ENCODE data around the gene PIK3R1. TPM values are rescaled to one million over a fixed set of nuclear protein-coding genes. Genes with fewer than 3 reads are reported as not detected.

Gene PIK3R1
- total RNA-seq, 1 donor from 2014 or later: 110 TPM

DNA sequence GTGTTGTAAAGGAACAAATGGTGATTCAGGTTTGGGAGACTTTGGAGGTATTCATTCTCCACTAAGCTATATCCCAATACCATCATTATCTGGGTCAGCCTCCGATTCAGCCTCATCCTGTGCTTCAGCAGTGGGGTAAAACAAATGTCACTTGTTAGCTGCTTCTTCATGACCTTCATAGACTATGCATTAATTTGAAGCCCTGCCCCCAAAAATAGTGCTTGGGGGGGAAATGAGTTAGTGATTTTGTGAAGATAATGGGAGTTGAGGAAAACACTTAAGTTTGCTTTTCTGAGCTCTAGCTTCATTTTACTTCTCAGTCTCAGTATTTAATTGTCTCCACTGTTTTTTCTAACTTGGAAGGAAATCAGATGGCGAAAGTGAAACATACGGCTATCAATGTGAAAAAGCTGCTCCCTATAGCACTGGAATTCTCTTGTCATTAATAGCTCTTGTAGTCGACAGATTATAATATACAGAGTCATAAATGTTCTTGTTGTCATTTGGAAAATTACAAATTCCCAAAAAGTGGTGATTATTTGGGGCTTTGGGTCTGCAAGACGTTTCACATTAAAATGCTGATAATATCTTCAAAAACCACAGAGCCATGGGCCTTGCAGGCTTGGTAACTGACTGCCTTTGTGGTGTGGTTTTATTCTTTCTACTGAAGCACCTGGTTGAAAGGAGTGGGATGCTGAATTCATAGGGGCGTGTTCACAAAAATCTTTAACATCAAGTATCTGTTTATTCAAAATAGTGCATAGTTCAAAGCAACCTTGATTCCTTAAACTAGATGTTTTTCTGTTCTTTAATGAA is 40.0 kb downstream of the PIK3R1 start:
- Mint-ChIP-seq H3K36me3 (peaks cover 13% of the 10 kb centered on the region), H3K27ac (no peak overlapping the region), H3K27me3 (no peaks in the 10 kb centered on the region), H3K9me3 (no peaks in the 10 kb centered on the region), H3K4me3 (no peak overlapping the region), H3K4me1 (ENCODE audit: unreplicated experiment) (peaks cover 84% of the 10 kb centered on the region)
- TF ChIP-seq CTCF (conservative IDR thresholded peaks at IDR 0.05): no peak
- DNase-seq (ENCODE audit: extremely low spot score, unreplicated experiment): no peak

GRCh38 chr5:68257210-68257609 is 41.7 kb downstream of the PIK3R1 start:
- no peak for DNase-seq (ENCODE audit: extremely low spot score, unreplicated experiment)
- Mint-ChIP-seq H3K27me3 (no peaks in the 10 kb centered on the region), H3K27ac (no peak overlapping the region), H3K36me3 (peaks cover 13% of the 10 kb centered on the region), H3K9me3 (no peaks in the 10 kb centered on the region), H3K4me3 (no peak overlapping the region), H3K4me1 (ENCODE audit: unreplicated experiment) (peaks cover 79% of the 10 kb centered on the region)
- TF ChIP-seq CTCF (conservative IDR thresholded peaks at IDR 0.05): no peak

GRCh38 chr5:68258531-68258930 is 43.0 kb downstream of the PIK3R1 start:
- Mint-ChIP-seq H3K27ac (no peak overlapping the region), H3K4me1 (ENCODE audit: unreplicated experiment) (peaks cover 70% of the 10 kb centered on the region)
- no peak for TF ChIP-seq CTCF (conservative IDR thresholded peaks at IDR 0.05)

GRCh38 chr5:68259700-68260099 is 44.1 kb downstream of the PIK3R1 start:
- peaks cover 62% of the 10 kb centered on the region for H3K4me1 Mint-ChIP-seq (ENCODE audit: unreplicated experiment)
- no peak overlapping the region for H3K4me3 Mint-ChIP-seq
- peaks cover 20% of the 10 kb centered on the region for H3K36me3 Mint-ChIP-seq
- H3K27me3 Mint-ChIP-seq: no peaks in the 10 kb centered on the region
- TF ChIP-seq CTCF (conservative IDR thresholded peaks at IDR 0.05): no peak
- no peak overlapping the region for H3K27ac Mint-ChIP-seq
- no peaks in the 10 kb centered on the region for H3K9me3 Mint-ChIP-seq
- DNase-seq (ENCODE audit: extremely low spot score, unreplicated experiment): no peak

More at GRCh38 chr5:68258531-68258930, 43.0 kb downstream of the PIK3R1 start:
- no peak for DNase-seq (ENCODE audit: extremely low spot score, unreplicated experiment)
- Mint-ChIP-seq H3K9me3 (no peaks in the 10 kb centered on the region), H3K27me3 (no peaks in the 10 kb centered on the region), H3K4me3 (no peak overlapping the region), H3K36me3 (peaks cover 13% of the 10 kb centered on the region)

DNA sequence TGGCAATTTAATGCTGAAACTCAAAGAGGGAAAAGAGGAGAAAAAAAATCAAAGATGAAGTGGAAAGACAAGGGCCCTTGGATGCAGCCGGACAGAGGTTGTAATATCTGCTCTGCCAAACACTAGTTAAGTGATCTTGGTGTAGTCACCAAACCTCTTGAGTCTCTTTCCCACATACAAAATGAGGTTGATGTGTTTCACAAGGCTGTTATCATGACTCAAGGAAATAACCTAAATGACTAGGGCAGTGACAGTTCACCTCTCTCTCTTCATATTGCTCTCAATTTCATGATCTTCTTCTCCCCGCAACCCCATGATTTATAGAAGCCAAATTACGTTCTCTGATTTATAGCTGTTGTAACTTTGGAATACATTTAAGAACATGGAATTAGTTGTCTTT is 44.9 kb downstream of the PIK3R1 start:
- peaks cover 23% of the 10 kb centered on the region for H3K36me3 Mint-ChIP-seq
- H3K4me1 Mint-ChIP-seq (ENCODE audit: unreplicated experiment): peaks cover 59% of the 10 kb centered on the region
- TF ChIP-seq CTCF (conservative IDR thresholded peaks at IDR 0.05): no peak
- H3K4me3 Mint-ChIP-seq: no peak overlapping the region
- no peaks in the 10 kb centered on the region for H3K27me3 Mint-ChIP-seq
- no peaks in the 10 kb centered on the region for H3K9me3 Mint-ChIP-seq
- no peak for DNase-seq (ENCODE audit: extremely low spot score, unreplicated experiment)
- H3K27ac Mint-ChIP-seq: no peak overlapping the region
